GM19455 (cell line): ENCODE measurements around the gene COL23A1.

ENCODE experiments used
- ATAC-seq: cut with Tn5 transposase; IDR thresholded peaks from one replicate; pipeline ENCODE4 v1.9.1; 2021; ENCODE audit not compliant: unreplicated experiment

COL23A1 gene

DNA sequence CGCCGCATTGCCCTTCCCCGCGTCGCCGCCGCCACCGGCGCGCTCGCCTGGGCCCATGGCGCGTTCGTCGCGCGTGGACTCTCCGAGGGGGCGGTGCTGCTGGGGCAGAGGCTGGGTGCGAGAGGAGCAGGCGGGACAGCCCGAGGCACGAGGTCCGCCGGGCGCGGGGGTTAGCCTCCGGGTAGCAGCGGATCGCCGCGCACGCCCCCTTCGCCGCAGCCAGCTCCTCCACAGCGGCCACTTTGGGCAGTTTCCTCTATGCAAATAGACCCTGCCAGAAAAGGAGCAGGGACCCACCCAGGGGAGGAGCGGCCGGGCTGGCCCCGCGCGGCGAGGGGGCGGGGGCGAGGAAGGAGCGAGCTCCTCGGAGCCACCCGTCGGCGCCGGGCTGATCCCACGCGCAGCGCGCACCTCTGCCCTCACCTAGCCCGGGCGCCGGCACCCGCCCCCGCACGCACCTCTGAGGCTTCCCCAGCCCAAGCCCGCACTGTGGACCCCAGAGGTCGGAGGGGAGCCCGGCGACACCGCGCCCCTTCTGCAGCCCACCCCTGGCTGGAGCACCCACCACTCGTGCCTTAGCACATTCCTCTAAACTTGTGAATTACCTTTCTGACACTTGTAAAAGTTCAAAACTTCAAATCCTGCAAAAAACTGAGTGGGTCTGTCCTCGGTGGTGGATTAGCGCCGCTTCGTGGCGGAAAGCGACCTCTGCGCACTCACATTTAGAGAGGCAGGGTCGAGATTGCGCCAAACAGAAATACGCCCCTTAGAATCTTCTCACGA lies at the start of gene COL23A1:
COL23A1 (minus strand) TSS at position 253 of the 783 bp plus-strand sequence.
- no peak for ATAC-seq

DNA sequence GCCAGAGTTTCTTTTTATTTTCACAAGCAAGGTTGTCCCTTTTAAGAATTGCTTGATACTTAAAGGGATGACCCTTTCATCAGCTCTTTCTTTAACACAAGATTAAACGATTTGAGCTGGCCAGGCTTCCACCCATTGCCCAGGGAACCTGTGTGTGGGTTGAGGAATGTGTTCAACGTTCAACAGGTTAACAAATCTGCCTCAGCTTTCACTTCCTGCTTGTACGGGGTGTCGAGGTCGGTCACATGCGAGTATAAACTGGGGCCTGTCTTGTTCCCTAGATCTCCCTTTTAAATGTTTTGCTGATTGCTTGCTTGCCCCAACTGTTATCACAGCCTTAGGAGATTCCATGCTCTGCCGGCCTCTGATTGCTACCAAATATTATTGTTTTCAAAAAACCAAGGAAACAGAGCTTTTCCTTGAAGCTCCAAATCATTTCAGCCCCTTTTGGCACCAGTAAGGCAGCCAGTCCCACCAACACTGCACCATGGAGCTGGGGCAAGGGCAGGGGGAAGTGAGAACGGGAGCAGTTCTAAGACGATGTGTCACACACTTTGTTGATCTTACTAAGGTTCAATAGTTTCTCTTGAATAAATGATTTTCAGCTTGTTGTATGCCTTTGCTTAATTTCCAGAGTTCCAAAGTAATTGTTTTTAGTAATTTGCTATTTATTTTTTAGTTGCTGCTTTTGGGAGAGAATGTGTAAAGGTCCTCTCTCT lies 47.3 kb upstream of the COL23A1 start:
- no peak for ATAC-seq

DNA sequence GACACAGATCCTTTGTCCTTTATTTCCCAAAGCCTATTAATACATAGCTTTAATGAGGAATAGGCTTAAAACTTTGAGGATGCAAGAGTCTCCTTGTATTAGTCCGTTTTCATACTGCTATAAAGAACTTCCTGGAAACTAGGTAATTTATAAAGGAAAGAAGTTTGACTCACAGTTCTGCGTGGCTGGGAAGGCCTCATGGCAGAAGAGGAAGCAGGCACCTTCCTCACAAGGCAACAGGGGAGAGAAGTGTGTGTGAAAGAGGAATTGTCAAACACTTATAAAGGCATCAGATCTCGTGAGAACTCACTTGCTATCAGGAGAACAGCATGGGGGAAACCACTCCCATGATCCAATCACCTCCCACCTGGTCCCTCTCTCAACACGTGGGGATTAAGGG lies 42.1 kb upstream of the COL23A1 start:
- no peak for ATAC-seq

- no peak for ATAC-seq
These were observed 40.8 kb upstream of the COL23A1 start for GRCh38 chr5:178630951-178631350.

- no peak for ATAC-seq
These were observed 40.3 kb upstream of the COL23A1 start for GRCh38 chr5:178630475-178630930.

- ATAC-seq, result no peak
These were observed 37.0 kb upstream of the COL23A1 start for GRCh38 chr5:178627259-178627598.

GRCh38 chr5:178626484-178627258 lies 36.5 kb upstream of the COL23A1 start, which contains the start of gene CLK4:
TSS of gene CLK4 (minus strand) at chr5:178627050. CDS start at chr5:178623416, 3,634 bp downstream.
- peak; percentile 80 for ATAC-seq

- ATAC-seq, result peak; percentile 19
These were observed 35.7 kb upstream of the COL23A1 start for GRCh38 chr5:178625679-178626483.

GRCh38 chr5:178624631-178625546 lies 34.7 kb upstream of the COL23A1 start:
- ATAC-seq, result no peak

DNA sequence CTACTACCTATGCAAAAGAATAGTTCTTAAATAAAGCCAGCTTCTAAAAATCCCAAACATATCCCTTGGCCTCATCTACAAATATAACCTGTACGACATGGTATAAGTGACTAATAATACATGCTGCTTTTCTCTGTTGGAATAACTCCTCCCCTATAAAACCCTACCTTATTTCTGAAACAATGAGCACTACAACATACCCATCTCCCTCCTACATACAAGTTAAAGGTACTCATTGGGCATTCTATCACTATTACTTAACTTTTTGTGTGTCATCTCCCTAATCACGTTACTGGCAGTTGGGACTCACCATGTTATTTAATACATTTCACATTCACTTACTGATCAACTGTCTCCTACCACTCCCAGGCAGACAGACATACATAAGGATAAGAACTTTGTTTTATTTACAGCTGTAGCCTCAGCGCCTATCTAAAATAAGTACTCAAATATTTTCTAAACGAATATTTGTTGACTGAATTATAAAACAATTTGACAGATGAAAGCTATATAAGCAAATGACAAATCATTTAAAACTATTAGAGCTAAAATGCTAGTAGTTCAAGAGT lies 32.6 kb upstream of the COL23A1 start:
- no peak for ATAC-seq

DNA sequence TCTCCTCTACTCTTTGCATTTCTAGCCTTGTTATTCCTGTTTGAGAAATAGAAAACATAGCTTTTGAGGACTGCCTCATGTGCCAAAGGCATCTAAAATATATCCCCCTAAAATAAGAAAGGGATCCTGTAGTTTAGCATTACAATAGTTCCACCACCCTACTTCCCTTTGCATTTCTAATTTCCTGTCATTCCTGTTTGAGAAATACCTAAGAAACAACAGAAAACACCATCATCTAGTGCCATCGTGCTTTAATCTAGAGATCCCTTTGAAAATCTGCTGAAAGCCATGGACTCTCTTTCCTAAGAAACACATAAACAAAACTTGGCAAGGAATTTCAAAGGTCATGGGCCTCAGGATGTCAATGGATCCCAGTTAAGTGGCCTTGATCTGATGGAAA lies 29.2 kb upstream of the COL23A1 start:
- ATAC-seq, result no peak

DNA sequence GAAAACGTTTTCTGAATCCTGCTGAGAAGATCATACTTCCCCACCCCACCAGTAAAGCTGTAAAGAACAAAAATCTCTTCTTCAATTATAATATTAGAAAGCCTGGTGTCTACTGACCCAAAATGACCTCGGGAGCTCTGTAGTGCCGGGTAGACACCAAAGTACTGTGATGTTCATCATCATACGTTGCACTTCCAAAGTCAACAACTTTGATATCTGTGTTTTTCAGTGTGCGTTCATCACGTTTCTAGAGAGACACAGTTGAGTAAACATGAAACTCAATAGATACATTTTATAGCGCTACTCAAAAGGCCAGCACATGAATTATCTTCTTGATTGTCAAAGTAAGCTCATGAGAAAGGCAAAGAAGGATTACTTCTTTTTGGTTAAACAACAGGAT lies 22.1 kb upstream of the COL23A1 start:
- no peak for ATAC-seq

- ATAC-seq, result no peak
These were observed 16.1 kb upstream of the COL23A1 start for GRCh38 chr5:178606269-178606668.

- ATAC-seq, result no peak
These were observed 15.6 kb upstream of the COL23A1 start for GRCh38 chr5:178605788-178606187.

DNA sequence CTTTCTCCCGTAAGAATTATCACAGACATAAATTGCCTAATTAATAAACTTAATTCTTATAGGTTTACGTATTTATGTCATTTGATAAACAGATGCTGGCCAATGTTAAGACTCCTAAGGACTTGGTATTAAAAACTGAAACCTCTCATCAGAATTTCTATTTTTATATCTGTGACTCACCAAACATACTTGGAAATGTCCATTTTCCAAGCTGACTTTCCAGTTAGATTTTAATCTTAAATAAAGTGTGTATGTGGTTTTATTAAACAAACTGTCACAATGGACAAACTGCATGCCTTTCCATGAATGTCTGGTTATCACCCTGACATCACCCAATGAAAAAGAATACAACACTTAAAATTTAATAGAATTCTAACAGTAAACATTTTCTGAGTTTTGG lies 12.6 kb upstream of the COL23A1 start:
- ATAC-seq, result no peak

DNA sequence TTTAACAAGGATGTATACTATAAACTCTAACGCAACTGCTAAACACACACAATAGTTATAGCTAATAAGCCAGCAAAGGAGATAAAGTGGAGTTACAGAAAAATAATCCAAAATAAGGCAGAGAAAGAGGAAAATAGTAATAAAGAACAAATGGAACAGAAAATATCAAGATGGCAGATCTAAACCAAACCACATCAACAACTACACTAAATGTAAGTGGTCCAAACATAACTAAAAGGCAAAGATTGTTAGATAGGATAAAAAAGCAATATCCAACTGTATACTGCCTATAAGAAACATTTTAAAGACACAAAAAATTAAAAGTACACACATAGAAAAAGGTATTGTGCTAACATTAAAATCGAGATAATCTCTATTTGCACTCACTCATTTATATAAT lies 5.6 kb upstream of the COL23A1 start:
- no peak for ATAC-seq

GRCh38 chr5:178595150-178595549 lies 5.0 kb upstream of the COL23A1 start:
- no peak for ATAC-seq

DNA sequence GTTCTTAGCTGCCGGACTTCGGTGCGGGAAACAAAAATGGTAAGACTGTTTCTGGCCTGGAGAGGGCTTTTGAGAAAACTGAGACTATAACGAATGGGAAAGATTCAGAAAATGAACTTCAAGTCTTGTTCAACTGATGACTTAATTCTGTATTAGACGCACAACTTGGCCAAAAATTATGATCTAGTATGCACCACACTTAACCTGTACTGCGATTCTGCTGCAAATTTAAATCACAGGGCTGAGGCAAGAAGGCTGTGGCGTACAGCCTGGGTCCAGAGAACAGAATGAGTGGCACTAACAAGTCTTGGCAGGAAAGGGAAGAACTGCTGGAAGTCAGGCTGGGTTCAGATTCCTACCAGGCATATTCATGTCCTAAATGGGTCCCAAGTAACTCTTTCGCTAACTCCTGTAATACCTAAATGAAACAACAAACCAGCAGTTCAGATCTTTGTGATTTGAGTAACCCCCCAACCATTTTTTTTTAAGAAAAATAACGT lies 781 bp upstream of the COL23A1 start:
- ATAC-seq, result no peak
